RWPE2 (cell line): ENCODE results near the gene CAST.

ENCODE experiments used
- ATAC-seq: fragments of 200-7000 bp; cut with Tn5 transposase; 3 replicates; pipeline ENCODE4 v1.9.1; 2021; ENCODE audit warnings: low read depth
- DNase-seq: peaks from one replicate; pipeline ENCODE4 v3.0.0-alpha.2; 2020; ENCODE audit warnings: low spot score
- H3K27ac ChIP-seq: fragments of 450-650 bp; 2 replicates; pipeline ENCODE4 v1.5.1; 2017; ENCODE audit warnings: mild to moderate bottlenecking; ENCODE audit not compliant: poor library complexity, severe bottlenecking
- H3K27me3 ChIP-seq: fragments of 250-450 bp; sonication (Bioruptor Pico); 2 replicates; pipeline ENCODE4 v1.5.1; 2021; ENCODE audit warnings: mild to moderate bottlenecking, moderate library complexity; ENCODE audit not compliant: insufficient read depth, poor library complexity, severe bottlenecking
- H3K36me3 ChIP-seq: fragments of 250-450 bp; sonication (Bioruptor Pico); 2 replicates; pipeline ENCODE4 v1.5.1; 2020; ENCODE audit warnings: low read depth, mild to moderate bottlenecking, moderate library complexity
- H3K4me1 ChIP-seq: fragments of 250-450 bp; sonication (Bioruptor Pico); 2 replicates; pipeline ENCODE4 v1.5.1; 2021; ENCODE audit warnings: mild to moderate bottlenecking, moderate library complexity; ENCODE audit not compliant: insufficient read depth, poor library complexity, severe bottlenecking
- H3K4me3 ChIP-seq: fragments of 250-450 bp; sonication (Bioruptor Pico); 2 replicates; pipeline ENCODE4 v1.5.1; 2021; ENCODE audit warnings: mild to moderate bottlenecking, moderate library complexity; ENCODE audit not compliant: severe bottlenecking
- H3K9me3 ChIP-seq: fragments of 250-450 bp; sonication (Bioruptor Pico); 2 replicates; pipeline ENCODE4 v1.5.1; 2021; ENCODE audit warnings: mild to moderate bottlenecking, moderate library complexity; ENCODE audit not compliant: severe bottlenecking
- CTCF ChIP-seq: fragments of 450-650 bp; IDR thresholded peaks from one replicate; pipeline ENCODE4 v1.5.1; 2017; ENCODE audit warnings: mild to moderate bottlenecking, moderate library complexity; ENCODE audit not compliant: poor library complexity, severe bottlenecking

Gene CAST

GRCh38 chr5:96817506-96817905 lies 155.3 kb downstream of the CAST start:
- Histone ChIP-seq H3K27ac (no peak overlapping the region), H3K36me3 (no peaks in the 10 kb centered on the region), H3K27me3 (no peaks in the 10 kb centered on the region), H3K9me3 (no peaks in the 10 kb centered on the region), H3K4me1 (peaks cover 5% of the 10 kb centered on the region), H3K4me3 (no peak overlapping the region)
- no peak for TF ChIP-seq CTCF
- no peak for DNase-seq
- ATAC-seq: no peak

- ATAC-seq (no peak), DNase-seq (no peak)
- H3K27ac ChIP-seq: no peak overlapping the region
- peaks cover 5% of the 10 kb centered on the region for H3K4me1 ChIP-seq
- H3K27me3 ChIP-seq: no peaks in the 10 kb centered on the region
- no peaks in the 10 kb centered on the region for H3K36me3 ChIP-seq
- no peak for TF ChIP-seq CTCF
- no peak overlapping the region for H3K4me3 ChIP-seq
- no peaks in the 10 kb centered on the region for H3K9me3 ChIP-seq
Measured at GRCh38 chr5:96818125-96818788, 156.1 kb downstream of the CAST start.

- no peak for DNase-seq
- no peak for ATAC-seq
- Histone ChIP-seq H3K9me3 (no peaks in the 10 kb centered on the region), H3K36me3 (no peaks in the 10 kb centered on the region), H3K27me3 (no peaks in the 10 kb centered on the region), H3K4me3 (no peak overlapping the region), H3K27ac (no peak overlapping the region), H3K4me1 (peaks cover 18% of the 10 kb centered on the region)
- no peak for TF ChIP-seq CTCF
Measured at GRCh38 chr5:96819806-96820205, 157.6 kb downstream of the CAST start.

GRCh38 chr5:96821260-96821916 lies 159.2 kb downstream of the CAST start:
- H3K27me3 ChIP-seq: no peaks in the 10 kb centered on the region
- no peak overlapping the region for H3K4me3 ChIP-seq
- TF ChIP-seq CTCF: no peak
- peak overlapping the region; percentile 6 for H3K27ac ChIP-seq
- ATAC-seq (no peak), DNase-seq (no peak)
- H3K9me3 ChIP-seq: no peaks in the 10 kb centered on the region
- no peaks in the 10 kb centered on the region for H3K36me3 ChIP-seq
- H3K4me1 ChIP-seq: peaks cover 24% of the 10 kb centered on the region
